NCI-H748 (cell line): ENCODE data around the gene PFDN4.

Source experiments
- DNase-seq: peaks from one replicate; lab custom pipeline; 2025; ENCODE audit not compliant: unreplicated experiment; lab: John Stamatoyannopoulos, UW

Gene PFDN4, protein sequence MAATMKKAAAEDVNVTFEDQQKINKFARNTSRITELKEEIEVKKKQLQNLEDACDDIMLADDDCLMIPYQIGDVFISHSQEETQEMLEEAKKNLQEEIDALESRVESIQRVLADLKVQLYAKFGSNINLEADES

DNA sequence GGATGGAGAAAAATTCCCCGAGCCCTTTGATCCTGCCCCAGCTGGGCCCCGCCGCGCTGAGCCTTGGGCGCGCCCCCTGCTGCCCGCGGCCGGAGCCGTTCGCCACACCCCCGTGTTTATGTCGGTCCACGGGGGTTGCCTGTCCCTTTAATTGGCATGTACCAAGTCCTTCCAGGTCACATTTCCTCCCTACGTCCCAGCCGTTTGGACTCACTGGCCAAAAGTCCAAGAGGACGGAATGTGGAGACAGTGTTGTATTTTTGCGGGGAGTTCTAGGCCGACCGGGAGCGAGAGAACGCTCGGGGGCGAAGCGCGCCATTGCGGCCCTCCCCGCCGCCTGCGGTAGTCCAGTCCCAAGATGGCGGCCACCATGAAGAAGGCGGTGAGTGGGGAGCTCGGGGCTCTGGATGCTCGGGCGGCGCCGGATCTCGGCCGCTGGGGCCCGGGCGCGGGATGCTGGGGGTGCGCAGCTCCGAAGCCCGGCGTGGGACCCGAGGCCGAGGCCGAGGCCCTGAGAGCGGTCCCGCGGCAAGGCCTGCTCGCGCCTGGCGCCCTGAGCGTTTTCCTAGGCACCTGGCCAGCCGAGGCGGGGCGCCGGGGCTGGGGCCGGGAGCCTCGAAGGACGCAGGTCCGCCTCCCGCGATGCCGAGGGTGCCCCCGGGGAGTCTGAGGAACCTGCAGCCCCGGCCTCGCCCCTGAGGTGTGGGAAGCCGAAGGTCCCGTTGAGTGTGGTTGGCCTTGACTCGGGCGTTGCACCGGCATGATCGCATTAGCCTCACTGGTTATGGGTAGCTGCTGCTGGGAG is at the start of gene PFDN4:
Gene PFDN4 (plus strand): TSS at position 345 of the 805 bp plus-strand sequence. CDS start 14 bp downstream, at position 359.
- DNase-seq: peak; percentile 72

DNA sequence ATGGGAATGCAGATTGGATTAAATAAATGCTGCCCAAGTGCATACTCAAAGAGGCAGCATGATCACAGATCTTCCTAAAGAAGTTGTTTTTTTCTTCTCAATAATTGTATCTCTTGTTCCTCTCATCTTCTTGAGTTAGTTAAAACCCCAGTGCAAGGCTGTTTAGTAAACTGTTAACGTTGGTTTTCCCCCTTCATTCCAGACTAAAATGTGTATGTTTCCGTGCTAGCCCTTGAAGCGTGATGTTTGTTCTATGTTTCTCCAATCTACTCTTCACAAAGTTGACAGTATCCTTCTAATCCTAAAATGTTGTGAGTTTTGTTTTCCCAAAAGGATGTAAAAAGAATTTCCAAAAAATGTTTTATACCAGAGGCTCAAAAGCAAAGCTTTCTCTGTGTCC is 49.7 kb upstream of the PFDN4 start:
- DNase-seq: no peak

DNA sequence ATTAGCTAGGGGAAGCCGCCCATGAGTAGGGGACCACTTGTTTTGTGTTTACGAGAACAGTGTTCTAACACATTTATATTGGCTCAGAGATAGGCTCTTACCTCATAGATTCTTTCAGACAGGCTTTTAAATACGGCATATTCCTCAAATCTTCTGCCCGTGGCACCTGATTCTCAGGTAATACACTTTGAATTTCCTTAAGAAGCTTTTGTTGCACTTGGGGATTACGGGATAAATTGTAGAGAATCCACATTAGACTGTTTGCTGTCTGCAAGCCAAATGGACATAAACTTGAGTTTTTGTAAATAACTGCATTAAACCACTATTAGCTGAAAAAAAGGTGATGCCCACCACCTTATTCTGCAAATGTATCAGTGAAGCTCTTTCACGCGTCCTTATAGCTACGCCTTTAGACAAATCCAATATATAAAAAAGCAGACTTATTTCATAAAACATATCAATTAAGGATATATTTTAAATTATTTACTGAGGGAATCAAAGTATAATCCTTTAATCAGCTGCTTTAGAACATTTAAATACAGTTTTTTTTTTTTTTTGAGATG is 49.0 kb upstream of the PFDN4 start:
- DNase-seq: no peak

DNA sequence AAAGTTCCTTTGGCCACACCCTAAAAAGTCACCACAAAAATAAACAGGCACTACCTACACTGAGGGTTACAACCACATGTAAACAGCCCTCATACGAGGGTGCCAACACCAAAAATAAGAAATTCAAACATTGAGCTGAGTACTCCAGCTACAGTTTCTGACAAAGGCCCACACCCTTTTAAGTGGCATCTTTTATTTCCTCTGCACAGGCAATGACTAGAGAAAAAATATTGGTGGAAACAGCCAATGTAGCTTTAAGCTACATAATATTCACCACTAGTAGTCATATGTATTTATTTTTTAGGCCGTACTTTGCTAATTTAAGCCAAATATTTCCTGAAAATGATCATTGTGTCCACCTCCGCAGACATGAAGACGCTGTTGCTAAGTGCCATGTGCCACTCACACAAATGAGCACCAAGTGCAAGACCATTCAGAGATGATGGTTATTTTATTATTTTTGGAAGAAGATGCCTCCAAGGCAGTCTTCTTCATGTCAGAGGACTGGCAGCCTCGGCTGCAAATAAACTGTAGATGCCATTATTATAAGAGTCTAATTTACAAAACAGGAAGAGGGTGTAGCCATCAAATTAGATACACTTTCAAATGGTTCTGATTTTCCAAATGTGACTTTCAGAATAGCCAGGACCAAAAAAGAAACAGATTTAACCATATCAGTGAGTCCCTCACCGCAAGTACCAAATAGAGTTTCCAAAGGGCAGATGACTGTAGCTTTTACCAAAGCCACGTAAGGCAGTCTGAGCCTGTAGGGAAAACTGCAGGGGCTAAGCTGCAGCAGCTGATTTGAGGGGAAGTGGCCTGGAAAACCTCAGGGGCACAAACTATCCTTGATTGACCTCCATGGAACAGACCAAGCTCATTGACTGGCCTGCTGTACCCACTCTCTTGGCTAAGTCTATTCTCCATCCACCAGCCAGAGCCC is 47.6 kb upstream of the PFDN4 start:
- no peak for DNase-seq

DNA sequence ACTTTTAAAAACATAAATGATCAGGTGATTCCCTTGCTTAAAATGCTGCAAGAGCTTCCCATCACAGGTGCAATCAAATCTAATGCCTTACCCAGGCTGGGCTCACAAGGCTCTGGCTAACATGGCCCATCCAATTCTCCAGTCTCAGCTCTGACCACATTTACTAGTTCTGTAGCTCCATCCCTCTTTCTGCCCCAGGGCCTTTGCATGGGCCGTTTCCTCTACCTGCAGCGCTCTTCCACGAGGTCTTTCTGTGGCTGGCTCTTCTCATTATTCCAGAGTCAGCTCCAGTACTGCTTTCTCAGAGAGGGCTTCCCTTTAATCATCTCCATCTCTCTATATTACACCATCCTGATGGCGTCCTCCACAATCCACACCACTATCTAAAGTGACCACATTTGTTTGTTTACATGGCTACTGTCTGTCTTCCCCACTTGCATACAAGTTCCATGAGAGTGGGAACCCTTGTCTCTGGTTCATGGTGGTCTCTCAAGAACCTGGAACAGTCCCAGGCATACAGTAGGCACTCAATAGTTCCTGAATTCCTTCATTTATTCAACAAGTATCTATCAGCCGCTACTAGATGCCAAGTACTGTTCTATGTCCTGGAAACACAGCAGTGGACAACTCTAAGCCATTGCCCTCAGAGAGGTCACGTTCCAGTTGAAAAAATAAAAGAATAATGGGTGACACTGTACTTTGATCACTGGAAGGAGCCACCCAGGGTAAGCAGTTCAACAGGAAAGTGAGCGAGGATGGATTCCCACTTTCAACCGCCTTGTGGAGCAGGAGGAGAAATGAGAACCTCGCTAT is 46.7 kb upstream of the PFDN4 start:
- DNase-seq: no peak

DNA sequence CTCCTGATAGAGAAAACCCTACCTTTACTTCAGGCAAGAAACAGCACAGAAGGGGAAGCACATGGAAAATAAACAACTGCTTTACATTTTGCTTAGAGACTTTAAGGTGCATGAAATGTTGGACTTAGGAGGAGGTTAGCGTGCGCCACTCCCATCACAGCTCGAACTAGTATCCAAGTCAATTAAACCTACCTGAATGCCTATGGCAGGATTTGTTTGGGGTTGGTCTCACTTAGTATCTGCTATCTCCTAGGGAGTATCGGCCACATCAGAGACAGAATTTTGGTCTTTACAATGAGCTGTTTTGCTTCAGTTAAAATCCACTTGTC is 46.1 kb upstream of the PFDN4 start:
- DNase-seq: no peak

DNA sequence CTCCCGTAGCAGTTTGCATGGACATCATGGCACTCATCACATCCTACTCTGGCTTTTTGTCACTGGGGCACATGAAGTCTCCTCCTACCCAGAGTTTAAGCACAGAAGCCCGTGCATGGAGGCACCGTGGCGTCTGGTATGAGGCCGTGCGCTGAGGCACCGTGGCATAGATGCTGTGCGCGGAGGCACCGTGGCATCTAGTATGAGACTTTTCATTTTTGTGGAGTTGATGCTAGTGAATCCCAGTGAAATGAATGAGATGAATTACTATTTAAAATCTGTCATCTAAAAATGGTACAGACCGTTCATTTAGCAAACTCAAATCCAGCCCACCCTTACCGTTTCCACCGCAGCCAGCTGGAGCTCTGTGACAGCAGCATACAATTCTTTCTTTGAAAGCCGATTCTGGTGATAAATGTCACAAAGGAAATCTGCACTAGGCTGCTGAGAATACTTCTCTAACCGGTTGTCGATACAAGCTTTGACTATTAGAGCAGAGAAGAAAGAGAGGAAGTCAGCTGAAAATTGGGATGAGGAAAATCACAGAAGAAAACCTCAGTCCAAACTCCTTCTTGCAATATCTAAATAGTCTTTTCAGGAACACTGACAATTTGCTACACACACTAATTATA is 45.4 kb upstream of the PFDN4 start:
- no peak for DNase-seq

DNA sequence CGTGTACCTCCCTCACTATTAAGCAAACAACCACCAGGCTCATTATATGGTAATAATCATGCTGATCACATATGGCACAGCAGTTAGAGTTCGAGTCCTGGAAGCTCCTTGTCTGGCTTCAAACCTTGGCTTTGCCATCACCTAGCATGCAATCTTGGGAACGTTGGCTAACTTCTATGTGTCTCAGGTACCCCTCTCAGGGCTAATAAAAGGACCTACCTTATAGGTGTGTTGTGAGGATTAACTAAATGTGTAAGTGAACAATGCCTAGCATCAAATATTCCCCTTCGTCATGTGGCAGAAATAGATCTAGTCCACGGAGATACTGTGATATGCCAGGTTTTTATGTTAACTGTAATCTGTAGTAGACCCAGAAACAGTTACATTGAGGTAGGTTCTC is 44.5 kb upstream of the PFDN4 start:
- DNase-seq: no peak

DNA sequence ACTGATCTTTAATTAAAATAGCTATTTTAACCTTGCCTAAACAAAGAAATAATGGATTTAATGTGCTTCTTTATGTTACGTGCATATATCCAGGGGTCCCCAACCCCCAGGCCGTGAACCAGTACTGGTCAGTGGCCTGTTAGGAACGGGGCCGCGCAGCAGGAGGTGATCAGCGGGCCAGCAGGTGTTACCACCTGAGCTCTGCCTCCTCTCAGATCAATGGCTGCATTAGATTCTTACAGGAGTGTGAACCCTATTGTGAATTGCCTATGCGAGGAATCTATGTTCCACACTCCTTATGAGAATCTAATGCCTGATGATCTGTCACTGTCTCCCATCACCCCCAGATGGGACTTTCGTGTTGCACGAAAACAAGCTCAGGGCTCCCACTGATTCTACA is 42.9 kb upstream of the PFDN4 start:
- no peak for DNase-seq

DNA sequence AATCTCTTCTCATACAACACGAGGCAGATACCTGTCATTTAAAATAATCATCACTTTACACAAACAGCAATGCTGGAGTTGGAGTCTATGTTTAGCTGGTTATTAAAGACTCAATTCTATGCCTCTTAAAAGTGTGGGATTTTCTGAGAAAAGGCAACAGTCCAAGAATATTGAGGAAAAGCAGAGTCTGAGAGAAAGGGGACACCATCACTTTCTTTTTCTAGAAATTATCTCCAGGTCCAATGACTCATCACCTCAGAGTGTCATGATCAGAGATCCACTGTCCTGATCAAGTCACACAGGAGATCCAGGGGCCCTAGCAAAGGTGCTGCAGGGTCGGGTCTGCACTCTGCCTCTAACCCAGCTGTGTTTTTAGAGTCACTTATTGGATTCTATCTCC is 42.1 kb upstream of the PFDN4 start:
- DNase-seq: no peak

DNA sequence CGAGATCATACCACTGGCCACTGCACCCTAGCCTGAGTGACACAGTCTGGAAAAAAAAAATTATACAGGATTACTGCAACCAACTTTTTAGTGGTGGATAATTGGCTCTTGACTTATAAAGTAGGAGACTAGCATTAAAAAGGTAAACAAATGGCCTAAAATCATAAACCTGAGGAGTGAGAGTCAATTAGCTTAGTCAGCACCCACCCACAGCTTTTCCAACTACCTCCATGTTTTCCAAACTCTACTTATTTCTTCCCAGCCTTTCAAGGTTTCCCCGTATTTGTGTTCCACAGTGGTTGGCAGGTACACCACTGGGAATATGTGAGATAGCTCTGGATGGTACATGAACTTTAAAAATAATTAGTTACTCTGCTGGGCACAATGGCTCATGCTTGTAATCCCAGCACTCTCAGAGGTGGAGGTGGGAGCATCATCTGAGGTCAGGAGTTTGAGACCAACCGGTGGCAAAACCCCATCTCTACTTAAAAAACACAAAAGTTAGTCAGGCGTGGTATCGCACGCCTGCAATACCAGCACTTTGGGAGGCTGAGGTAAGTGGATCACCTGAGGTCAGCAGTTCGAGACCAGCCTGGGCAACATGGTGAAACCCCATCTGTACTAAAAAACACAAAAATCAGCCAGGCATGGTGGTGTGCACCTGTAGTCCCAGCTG is 40.8 kb upstream of the PFDN4 start:
- no peak for DNase-seq

DNA sequence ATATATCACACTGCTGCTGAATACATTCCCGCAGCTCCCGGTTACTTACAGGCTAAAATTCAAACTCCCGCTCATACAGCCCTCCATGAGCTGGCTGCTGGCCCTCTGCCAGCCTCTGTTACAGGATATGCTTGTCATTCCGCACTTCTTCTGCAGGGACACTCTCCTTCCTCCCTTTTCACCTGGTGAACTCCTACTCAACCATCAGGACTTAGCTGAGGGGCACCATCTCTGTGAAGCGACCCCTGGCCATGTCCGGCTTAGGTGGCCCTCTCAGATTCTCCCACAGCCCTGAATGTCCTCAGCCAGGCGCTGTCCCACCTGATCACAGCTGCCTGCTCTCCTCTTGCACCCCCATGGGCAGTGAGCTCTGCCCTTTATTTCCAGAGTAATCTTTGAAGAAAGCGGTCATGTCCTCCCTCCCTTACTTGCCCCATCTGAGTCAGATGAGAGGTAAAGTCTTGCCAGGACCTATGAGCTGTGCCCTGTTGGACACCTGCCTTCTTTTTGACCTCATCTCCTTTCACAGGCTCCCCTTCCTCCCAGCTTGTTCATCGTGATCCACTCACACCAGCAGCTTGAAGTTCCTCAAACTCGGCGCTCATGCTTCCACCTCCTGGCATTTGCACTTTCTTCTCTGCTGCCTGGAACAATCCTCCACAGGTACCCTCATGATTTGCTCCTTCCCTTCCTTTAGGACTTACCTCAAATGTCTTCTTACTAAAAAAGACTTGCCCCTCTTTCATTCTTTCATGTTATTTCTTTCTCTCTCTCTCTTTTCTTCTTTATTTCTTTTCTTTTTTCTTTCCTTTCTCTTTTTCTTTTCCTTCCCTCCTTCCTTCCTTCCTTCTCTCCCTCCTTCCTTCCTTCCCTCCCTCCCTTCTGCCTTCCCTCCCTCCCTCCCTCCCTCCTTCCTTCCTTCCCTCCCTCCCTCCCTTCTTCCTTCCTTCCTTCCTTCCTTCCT is 39.7 kb upstream of the PFDN4 start:
- no peak for DNase-seq

DNA sequence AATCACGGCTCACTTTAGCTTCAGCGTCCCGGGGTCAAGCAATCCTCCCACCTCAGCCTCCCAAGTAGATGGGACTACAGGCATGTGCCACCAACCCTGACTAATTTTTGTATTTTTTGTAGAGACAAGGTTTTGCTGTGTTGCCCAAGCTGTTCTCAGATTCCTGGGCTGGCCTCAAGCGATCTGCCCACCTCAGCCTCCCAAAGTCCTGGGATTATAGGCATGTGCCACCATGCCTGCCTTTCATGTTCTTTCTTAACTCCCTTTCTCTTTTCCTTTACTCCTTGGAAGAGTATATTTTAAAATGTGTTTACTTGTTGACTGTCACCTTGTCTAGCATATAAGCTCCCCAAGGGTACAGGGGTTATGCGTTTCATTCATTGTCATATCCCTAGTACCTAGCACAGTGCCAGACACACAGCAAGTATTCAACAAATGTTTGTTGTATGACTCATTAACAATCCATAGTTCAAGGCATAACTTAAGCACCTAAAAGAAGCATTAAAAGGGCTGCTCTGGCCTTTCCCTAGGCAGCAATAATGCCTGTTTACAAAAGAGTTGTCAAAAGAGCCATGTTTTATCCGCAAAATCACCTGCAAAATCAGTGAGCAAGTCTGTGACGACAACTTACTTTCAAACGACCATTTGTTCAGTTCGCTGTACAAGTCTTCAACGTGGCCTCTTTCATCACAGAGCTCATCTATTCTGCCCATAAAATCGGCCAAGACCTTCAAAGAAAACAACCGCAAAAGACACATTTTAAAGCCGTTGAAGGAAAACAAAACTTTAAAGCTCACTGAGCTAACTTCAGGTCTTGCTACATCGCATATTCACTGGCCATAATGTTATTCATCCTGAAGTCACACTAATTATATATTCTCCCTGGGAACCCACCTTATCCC is 38.7 kb upstream of the PFDN4 start:
- no peak for DNase-seq

DNA sequence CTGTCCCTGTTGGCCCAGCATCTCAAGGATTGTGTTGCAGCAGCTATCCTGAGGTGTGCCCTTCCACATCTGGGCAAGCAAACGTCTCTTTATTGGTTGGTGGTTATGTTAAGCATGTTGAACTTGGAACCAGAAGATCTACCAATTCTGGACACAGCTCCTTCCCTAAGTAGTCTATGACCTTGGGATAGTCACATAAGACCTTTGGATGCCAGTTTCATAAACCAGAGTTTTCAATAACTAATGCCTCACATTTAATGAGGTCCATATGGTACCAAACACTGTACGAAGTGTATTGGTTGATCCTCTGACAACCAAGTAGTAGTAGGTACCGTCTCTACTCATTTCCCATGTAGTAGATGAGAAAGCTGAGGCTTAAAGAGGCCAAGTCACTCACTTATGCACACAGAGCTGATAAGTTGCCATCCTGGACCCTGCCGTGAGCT is 37.8 kb upstream of the PFDN4 start:
- no peak for DNase-seq

DNA sequence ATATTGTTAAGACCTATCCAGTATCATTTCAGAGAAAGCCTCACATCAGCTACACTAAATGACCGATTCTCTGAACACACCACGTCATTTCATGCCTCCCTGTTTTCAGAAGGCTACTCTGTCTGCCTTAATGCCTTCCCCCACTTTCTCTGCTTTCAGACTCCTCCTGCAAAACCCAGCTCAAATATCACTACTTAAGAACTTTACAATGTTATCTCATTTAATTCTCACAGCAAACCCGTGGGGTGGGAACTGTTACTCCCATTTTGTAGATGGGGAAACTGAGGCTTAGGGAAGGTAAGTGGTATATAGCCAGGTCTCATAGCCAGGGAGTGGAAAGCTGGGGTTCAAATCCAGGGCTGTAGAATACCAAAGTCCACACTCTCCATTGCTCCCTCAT is 36.9 kb upstream of the PFDN4 start:
- DNase-seq: no peak

DNA sequence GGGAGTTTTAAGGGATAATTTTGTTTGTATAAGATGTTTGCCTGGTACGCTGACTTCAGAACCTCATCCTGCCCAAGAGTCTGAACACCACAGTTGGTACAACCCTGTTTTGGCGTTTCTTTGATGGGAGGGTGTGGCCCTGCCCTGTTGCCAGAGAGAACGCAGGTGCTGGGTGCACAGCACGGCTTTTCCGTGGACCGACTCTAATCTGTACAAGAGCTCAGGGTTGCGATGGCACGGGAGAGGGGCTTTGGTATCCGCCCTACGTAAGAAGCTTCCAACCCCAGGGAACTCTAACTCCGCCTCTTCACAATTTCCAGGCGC is 35.4 kb upstream of the PFDN4 start:
- peak; percentile 56 for DNase-seq

DNA sequence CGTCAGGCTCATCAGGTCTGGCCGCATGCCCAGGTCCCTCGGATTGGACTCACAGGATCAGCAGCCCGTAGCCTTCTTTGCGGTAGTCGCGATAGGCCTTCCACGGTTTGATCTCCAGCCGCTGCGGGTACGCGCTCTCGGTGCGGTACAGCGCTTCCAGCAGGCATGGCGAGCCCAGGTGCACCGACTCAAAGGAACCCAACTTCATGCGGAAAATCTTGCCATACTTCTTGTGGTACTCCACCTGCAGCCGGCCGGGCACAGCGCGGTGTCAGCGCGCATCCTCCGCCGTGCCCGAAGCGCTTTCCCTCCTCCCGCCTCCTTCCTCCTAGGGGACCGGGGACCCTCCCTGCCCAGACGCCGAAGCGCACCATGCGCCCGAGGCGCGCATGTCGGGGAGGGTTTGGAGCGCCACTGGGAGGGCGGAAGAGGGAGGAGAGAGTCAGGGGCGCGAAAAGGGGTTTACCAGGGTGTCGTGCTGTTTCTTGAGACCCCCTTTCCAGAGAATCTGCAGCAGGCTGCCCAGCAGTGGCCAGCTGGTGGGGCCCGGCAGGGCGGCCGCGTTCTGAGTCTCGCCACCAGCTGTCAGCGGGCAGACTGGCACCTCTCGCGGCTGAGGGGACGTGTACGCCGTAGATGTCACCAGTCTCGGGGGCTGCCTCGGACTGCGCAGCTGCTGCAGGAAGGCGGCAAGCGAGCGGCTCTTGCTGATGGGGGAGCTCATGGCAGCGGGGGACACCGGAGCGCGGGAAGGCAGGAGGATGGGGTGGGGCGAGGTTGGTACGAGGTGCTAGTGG is 34.8 kb upstream of the PFDN4 start:
- DNase-seq: peak; percentile 37
